AG04449 (cell line): ENCODE data around the gene MRAP2.
"Not testable (repeated sequence)": the region's sequence is repeated elsewhere in the genome, so short reads cannot be mapped to it uniquely, and the experiment has no call there.

ENCODE experiments used
- CTCF ChIA-PET: fragments of 350-600 bp; formaldehyde crosslinking; extraction: SDS; loops from one replicate; lab custom pipeline; 2021; ENCODE audit warnings: antibody characterized with exemption; lab: Yijun Ruan, JAX
- POLR2A ChIA-PET: fragments of 400-600, 350-600 bp; formaldehyde crosslinking; extraction: SDS; loops from one replicate; lab custom pipeline; 2020; ENCODE audit warnings: antibody characterized with exemption, inconsistent platforms; lab: Yijun Ruan, JAX
- DNase-seq: peaks from one replicate; pipeline ENCODE4 v3.0.0-alpha.2; 2010; ENCODE audit warnings: low read depth, low spot score
- H3K4me3 ChIP-seq: 2 replicates; pipeline ENCODE4 v1.5.1; 2011; ENCODE audit warnings: low read depth, mild to moderate bottlenecking, control low read depth, low read length
- TF ChIP-seq, protein P1 (sequence below): IDR thresholded peaks from one replicate; pipeline ENCODE4 v1.5.1; 2011; ENCODE audit warnings: mild to moderate bottlenecking, moderate library complexity, low read length, control low read depth, inconsistent platforms; ENCODE audit not compliant: insufficient read depth; ENCODE audit errors: missing control alignments

MRAP2 gene

DNA sequence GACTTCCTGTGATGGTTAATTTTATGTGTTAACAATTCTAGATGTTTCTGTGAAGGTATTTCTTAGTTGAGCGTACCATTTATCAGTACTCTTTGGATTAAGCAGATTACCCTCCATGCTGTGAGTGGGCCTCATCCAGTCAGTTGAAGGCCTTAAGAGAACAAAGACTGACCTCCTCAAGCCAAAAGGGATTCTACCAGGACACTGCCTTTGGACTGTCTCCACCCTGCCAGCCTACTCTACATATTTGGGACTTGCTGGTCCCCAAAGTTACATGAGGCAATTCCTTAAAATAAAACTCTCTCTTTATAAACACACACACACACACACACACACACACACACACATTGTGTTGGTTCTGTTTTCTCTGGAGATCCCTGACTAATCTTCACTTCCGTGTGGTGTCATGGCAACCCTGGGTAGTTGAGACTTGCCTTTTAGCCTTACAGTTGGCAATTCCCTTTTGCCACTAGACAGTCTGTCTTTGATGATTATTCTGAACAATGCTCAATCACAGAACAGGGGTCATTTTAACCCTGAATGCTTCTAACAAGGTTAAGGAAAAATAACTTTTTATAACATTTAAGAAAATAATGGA, 32.2 kb downstream of the MRAP2 start:
- DNase-seq, result no peak
- TF ChIP-seq, protein P1, sequence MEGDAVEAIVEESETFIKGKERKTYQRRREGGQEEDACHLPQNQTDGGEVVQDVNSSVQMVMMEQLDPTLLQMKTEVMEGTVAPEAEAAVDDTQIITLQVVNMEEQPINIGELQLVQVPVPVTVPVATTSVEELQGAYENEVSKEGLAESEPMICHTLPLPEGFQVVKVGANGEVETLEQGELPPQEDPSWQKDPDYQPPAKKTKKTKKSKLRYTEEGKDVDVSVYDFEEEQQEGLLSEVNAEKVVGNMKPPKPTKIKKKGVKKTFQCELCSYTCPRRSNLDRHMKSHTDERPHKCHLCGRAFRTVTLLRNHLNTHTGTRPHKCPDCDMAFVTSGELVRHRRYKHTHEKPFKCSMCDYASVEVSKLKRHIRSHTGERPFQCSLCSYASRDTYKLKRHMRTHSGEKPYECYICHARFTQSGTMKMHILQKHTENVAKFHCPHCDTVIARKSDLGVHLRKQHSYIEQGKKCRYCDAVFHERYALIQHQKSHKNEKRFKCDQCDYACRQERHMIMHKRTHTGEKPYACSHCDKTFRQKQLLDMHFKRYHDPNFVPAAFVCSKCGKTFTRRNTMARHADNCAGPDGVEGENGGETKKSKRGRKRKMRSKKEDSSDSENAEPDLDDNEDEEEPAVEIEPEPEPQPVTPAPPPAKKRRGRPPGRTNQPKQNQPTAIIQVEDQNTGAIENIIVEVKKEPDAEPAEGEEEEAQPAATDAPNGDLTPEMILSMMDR, result no peak
- POLR2A ChIA-PET, result no interaction called here

DNA sequence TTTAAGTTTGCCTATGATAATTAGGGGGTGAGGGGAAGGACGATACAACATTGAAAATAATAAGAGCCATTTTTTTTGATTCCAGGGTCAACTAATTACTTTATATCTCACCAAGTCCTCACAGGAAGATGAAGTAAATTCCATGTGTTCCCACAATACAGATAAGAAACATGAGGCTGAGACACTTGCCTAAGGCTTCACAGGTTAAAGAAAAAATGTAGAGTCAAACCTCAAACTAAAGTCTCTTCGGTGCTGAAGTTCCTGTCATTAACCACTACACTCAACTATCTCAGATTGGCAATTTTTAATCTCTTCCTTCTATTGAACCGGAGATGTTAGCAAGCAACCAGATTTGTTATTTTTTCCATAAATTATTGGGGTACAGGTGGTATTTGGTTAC, 33.0 kb downstream of the MRAP2 start:
- POLR2A ChIA-PET, result no interaction called here
- CTCF ChIA-PET, result no interaction called here
- no peak for DNase-seq
- TF ChIP-seq, protein P1, result no peak
- no peak overlapping the region for H3K4me3 ChIP-seq

More for the DNA sequence above, 32.2 kb downstream of the MRAP2 start:
- H3K4me3 ChIP-seq, result no peak overlapping the region
- CTCF ChIA-PET, result no interaction called here

DNA sequence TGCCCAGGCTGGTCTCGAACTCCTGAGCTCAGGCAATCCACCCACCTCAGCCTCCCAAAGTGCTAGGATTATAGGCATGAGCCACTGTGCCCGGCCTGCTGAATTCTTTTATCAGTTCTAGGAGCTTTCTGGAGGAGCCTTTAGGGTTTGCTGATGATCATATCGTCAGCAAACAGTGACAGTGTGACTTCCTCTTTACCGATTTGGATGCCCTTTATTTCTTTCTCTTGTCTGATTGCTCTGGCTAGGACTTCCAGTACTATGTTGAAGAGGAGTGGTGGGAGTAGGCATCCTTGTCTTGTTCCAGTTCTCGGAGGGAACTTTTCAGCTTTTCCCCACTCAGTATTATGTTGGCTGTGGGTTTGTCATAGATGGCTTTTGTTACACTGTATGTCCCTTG, 35.3 kb downstream of the MRAP2 start:
- DNase-seq, H3K4me3 ChIP-seq, CTCF ChIA-PET, POLR2A ChIA-PET: not testable (repeated sequence)

DNA sequence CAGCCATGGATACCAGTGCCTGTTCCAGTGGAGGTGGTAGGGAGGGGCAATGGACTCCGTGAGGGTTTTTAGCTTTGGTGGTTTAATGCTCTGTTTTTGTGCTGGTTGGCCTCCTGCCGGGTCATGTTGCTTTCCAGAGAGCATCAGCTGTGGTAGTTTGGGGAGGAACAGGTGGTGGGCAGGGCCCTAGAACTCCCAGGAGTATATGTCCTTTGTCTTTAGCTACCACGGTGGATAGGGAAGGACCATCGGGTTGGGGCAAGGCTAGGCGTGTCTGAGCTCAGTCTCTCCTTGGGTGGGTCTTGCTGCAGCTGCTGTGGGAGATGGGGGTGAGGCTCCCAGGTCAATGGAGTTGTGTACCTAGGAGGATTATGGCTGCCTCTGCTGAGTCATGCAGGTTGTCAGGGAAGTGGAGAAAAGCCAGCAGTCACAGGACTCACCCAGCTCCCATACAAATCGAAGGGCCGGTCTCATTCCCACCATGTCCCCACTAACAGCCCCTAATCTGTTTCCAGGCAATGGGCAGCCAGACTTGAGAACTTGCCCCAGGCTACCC, 38.9 kb downstream of the MRAP2 start:
- no peak for DNase-seq
- ChIA-PET CTCF (no interaction called here), POLR2A (no interaction called here)
- no peak overlapping the region for H3K4me3 ChIP-seq
- TF ChIP-seq, protein P1, result no peak

DNA sequence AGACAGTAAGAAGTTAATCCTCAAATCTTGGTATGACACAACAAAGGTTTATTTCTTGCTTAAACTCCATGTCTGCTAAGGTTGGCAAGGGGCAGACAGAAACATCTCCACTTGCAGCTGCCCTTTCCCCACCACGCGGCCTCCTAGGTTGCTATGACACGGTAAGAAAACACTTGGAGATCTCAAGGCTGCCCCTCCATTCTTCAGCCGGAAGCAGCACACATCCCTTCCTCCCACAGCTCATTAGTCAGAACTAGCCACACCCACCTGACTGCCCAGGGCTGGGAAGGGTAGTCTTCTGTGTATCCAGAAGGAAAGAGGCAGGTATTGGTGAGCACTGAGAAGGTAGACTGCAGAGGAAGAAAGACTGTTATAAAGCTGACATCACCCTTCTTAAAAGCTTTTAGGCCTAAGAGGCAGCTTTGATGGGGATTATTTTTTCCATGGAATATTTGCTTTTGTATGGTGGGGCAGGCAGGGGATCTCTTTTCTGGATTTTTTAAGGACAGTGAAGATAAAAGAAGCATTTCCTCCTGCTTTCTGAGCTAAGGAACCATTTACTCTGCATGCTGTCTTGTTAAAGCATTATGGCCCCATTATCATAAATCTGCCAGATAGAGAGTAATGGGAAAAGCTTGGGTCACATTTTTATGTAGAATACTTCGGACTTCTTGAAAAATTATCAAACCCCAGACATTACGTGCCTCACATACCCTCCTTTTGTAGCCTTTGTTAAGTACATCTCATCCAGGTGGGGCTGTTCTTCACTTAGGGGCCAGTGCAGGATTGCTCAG, 41.6 kb downstream of the MRAP2 start:
- POLR2A ChIA-PET, result no interaction called here
- no peak overlapping the region for H3K4me3 ChIP-seq
- TF ChIP-seq, protein P1, result no peak
- no peak for DNase-seq
- CTCF ChIA-PET, result no interaction called here

DNA sequence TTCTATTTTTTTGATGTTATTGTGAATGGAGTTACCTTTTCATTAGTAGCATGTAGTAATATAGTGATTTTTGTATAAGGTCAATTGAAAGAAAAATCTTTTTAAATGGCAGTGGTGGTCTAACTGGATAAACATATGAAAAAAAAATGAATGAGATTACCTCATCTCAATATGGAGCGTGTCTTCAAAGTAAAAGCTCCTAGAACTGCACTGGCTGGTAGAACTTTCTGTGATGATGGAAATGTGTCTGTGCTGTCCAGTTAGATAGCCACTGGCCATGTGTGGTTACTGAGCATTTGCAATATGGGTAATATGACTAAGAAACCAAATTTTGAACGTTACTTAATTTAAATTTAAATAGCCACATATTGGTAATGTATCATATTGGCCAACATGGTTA, 44.1 kb downstream of the MRAP2 start:
- no peak for DNase-seq
- ChIA-PET CTCF (no interaction called here), POLR2A (no interaction called here)
- TF ChIP-seq, protein P1, result no peak
- no peak overlapping the region for H3K4me3 ChIP-seq

DNA sequence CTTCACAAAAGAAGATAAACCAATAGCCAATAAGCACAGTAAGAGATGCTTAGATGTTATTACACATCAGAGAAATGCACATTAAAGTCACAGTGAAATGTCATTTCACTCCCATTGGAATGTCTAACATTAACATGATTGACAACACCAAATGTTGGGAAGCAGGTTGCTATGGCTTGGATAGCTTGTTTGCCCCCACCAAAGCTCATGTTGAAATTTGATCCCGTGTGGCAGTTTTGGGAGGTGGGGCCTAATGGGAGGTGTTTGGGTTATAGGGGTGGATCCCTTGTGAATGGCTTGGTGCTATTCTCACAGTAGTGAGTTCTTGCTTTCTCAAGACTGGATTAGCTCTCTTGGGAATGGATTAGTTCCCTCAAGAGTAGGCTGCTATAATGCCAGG, 44.8 kb downstream of the MRAP2 start:
- CTCF ChIA-PET, result no interaction called here
- POLR2A ChIA-PET, result no interaction called here
- DNase-seq, result no peak
- H3K4me3 ChIP-seq, result no peak overlapping the region
- TF ChIP-seq, protein P1, result no peak
